DOHH2 (cell line): Measurements from ENCODE around the gene TLR4.

ENCODE experiments used
- H3F3A ChIP-seq: fragments of 200-600 bp; sonication (generic), shearing (Covaris generic); 2 replicates; pipeline ENCODE4 v1.6.0; 2016; ENCODE audit warnings: antibody characterized with exemption, mild to moderate bottlenecking; ENCODE audit not compliant: control insufficient read depth, insufficient read depth
- H3K27ac ChIP-seq: fragments of 200-600 bp; sonication (generic); 2 replicates; pipeline ENCODE4 v1.5.1; 2014; ENCODE audit warnings: low read depth, mild to moderate bottlenecking, low read length, moderate library complexity
- H3K27me3 ChIP-seq: fragments of 200-600 bp; sonication (generic); 2 replicates; pipeline ENCODE4 v1.6.1; 2014; ENCODE audit warnings: mild to moderate bottlenecking, low read length, mixed read lengths; ENCODE audit not compliant: control insufficient read depth
- H3K36me3 ChIP-seq: fragments of 200-600 bp; sonication (generic); 2 replicates; pipeline ENCODE4 v1.6.1; 2014; ENCODE audit warnings: mild to moderate bottlenecking, low read length, moderate library complexity, mixed read lengths; ENCODE audit not compliant: control insufficient read depth
- H3K4me1 ChIP-seq: fragments of 200-600 bp; sonication (generic); 2 replicates; pipeline ENCODE4 v1.6.1; 2014; ENCODE audit warnings: mild to moderate bottlenecking, low read length, mixed read lengths; ENCODE audit not compliant: control insufficient read depth
- H3K4me2 ChIP-seq: fragments of 200-600 bp; sonication (generic); 2 replicates; pipeline ENCODE4 v1.6.0; 2014; ENCODE audit warnings: mild to moderate bottlenecking, low read length, moderate library complexity
- H3K4me3 ChIP-seq: fragments of 200-600 bp; sonication (generic); 2 replicates; pipeline ENCODE4 v1.5.1; 2014; ENCODE audit warnings: mild to moderate bottlenecking, low read length, mixed read lengths
- H3K79me2 ChIP-seq: fragments of 200-600 bp; sonication (generic); 2 replicates; pipeline ENCODE4 v1.6.1; 2014; ENCODE audit warnings: mild to moderate bottlenecking, low read length, mixed read lengths; ENCODE audit not compliant: control insufficient read depth
- H3K9me2 ChIP-seq: fragments of 200-600 bp; sonication (generic); replicated peaks from 2 replicates; pipeline ENCODE4 v1.6.1; 2014; ENCODE audit warnings: mild to moderate bottlenecking, low read length, mixed read lengths; ENCODE audit not compliant: control insufficient read depth
- H3K9me3 ChIP-seq: fragments of 200-600 bp; sonication (generic); 2 replicates; pipeline ENCODE4 v1.6.1; 2014; ENCODE audit warnings: antibody characterized with exemption, low read length, mixed read lengths; ENCODE audit not compliant: control insufficient read depth, insufficient read depth
- H4K20me1 ChIP-seq: fragments of 200-600 bp; sonication (generic); 2 replicates; pipeline ENCODE4 v1.6.0; 2014; ENCODE audit warnings: low read depth, mild to moderate bottlenecking, antibody characterized with exemption, low read length, moderate library complexity; ENCODE audit not compliant: control insufficient read depth, insufficient read depth
- EZH2phosphoT487 ChIP-seq: fragments of 200-600 bp; sonication (generic); IDR thresholded peaks from 2 replicates; pipeline ENCODE4 v1.6.1; 2017; ENCODE audit warnings: borderline replicate concordance, mild to moderate bottlenecking, antibody characterized with exemption, low read length, moderate library complexity, mixed read lengths
- TF ChIP-seq, protein P1 (sequence below): fragments of 200-600 bp; sonication (generic); IDR thresholded peaks from one replicate; pipeline ENCODE4 v1.5.1; 2014; ENCODE audit warnings: antibody characterized with exemption, mild to moderate bottlenecking, low read depth, low read length; ENCODE audit not compliant: poor library complexity, severe bottlenecking

Gene TLR4

DNA sequence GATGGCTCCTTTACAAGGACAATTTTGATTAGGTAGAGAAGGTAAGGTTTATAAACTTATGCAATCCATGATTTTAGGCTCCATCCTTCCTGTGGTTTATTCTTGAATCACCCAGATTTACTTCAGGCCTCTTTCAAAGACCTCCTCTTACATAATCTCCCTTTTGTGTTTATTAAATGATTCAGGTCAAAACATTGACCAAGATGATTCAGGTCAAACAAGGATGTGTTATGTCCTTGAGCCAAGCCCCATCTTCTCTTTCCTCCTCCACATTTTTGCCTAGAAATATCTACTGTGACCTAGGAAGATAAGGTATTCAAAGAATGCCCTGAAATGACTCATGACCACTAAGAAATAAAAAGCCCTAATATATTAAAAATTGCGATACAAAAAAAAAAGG lies 31.8 kb upstream of the TLR4 start:
- Histone ChIP-seq H3K27ac (no peak overlapping the region), H3K9me2 (no peaks in the 10 kb centered on the region), H3K79me2 (no peaks in the 10 kb centered on the region), H3K9me3 (no peaks in the 10 kb centered on the region), H3K36me3 (no peaks in the 10 kb centered on the region), H3K4me3 (no peak overlapping the region), H3F3A (no peaks in the 10 kb centered on the region), H3K27me3 (no peaks in the 10 kb centered on the region), H3K4me2 (no peak overlapping the region), H3K4me1 (peaks cover 2% of the 10 kb centered on the region), H4K20me1 (no peaks in the 10 kb centered on the region; the same call in 1 of the 2 replicates)
- TF ChIP-seq, protein P1, sequence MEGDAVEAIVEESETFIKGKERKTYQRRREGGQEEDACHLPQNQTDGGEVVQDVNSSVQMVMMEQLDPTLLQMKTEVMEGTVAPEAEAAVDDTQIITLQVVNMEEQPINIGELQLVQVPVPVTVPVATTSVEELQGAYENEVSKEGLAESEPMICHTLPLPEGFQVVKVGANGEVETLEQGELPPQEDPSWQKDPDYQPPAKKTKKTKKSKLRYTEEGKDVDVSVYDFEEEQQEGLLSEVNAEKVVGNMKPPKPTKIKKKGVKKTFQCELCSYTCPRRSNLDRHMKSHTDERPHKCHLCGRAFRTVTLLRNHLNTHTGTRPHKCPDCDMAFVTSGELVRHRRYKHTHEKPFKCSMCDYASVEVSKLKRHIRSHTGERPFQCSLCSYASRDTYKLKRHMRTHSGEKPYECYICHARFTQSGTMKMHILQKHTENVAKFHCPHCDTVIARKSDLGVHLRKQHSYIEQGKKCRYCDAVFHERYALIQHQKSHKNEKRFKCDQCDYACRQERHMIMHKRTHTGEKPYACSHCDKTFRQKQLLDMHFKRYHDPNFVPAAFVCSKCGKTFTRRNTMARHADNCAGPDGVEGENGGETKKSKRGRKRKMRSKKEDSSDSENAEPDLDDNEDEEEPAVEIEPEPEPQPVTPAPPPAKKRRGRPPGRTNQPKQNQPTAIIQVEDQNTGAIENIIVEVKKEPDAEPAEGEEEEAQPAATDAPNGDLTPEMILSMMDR: no peak
- TF ChIP-seq EZH2phosphoT487: no peak

DNA sequence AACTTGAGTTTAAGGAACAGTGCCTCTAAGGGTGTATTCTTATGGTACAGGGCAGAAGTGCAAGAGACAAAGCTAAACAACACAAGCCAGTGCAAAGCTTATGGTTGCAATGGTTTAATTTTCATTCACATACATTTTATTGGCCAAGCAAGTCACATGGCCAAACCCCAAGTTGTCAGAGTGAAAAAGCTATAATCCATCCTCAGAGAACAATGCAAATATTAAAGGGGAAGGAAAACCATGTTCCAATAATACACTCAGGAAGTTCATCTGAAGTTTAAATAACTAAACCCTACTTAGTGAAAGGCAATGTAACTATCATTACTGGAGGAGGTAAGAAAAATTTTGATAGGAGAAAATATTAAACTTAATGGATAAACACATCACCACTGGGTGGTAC lies 26.6 kb upstream of the TLR4 start:
- Histone ChIP-seq H3K79me2 (no peaks in the 10 kb centered on the region), H3F3A (no peaks in the 10 kb centered on the region), H3K9me3 (no peaks in the 10 kb centered on the region), H4K20me1 (no peaks in the 10 kb centered on the region), H3K4me3 (no peak overlapping the region), H3K4me2 (peak overlapping the region; percentile 23), H3K27me3 (0 out of 2 replicates have a peak, but pooled peaks cover 4% of the 10 kb centered on the region), H3K9me2 (no peaks in the 10 kb centered on the region), H3K4me1 (peaks cover 10% of the 10 kb centered on the region), H3K36me3 (no peaks in the 10 kb centered on the region), H3K27ac (no peak overlapping the region)
- no peak for TF ChIP-seq EZH2phosphoT487
- TF ChIP-seq, protein P1: no peak

DNA sequence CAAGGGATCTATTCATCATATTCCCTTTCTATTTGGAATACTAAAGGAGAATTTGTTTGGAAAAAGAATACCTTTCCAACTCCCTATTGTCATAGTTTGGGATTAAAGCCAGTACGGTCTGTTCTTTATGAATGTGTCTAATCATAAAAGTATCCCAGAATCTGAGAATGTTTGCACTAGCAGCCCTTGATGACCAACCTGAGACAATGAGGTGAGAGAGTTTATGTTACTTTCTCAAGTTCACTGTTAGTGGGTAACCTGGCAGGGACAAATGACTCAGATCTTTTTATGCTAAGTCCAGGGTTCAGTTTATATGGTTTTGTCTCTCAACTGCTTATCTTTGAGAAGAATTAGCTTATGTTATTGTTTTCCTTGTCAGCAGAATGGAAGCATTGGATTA lies 25.3 kb upstream of the TLR4 start:
- Histone ChIP-seq H3K27ac (no peak overlapping the region), H3K4me3 (no peak overlapping the region), H3K9me2 (no peaks in the 10 kb centered on the region), H3K4me1 (peaks cover 10% of the 10 kb centered on the region), H4K20me1 (no peaks in the 10 kb centered on the region), H3K27me3 (peaks cover 8% of the 10 kb centered on the region; the same call in 1 of the 2 replicates), H3K36me3 (no peaks in the 10 kb centered on the region), H3K79me2 (no peaks in the 10 kb centered on the region), H3K9me3 (no peaks in the 10 kb centered on the region), H3K4me2 (no peak overlapping the region), H3F3A (no peaks in the 10 kb centered on the region)
- no peak for TF ChIP-seq EZH2phosphoT487
- TF ChIP-seq, protein P1: no peak
